Measurements from ENCODE around the gene TUG1. TPM values are rescaled to one million over a fixed set of nuclear protein-coding genes. Genes with fewer than 3 reads are reported as not detected.

Gene TUG1
- total RNA-seq, 2 experiments from 2014 or later = 67.3 to 72.3 TPM

DNA sequence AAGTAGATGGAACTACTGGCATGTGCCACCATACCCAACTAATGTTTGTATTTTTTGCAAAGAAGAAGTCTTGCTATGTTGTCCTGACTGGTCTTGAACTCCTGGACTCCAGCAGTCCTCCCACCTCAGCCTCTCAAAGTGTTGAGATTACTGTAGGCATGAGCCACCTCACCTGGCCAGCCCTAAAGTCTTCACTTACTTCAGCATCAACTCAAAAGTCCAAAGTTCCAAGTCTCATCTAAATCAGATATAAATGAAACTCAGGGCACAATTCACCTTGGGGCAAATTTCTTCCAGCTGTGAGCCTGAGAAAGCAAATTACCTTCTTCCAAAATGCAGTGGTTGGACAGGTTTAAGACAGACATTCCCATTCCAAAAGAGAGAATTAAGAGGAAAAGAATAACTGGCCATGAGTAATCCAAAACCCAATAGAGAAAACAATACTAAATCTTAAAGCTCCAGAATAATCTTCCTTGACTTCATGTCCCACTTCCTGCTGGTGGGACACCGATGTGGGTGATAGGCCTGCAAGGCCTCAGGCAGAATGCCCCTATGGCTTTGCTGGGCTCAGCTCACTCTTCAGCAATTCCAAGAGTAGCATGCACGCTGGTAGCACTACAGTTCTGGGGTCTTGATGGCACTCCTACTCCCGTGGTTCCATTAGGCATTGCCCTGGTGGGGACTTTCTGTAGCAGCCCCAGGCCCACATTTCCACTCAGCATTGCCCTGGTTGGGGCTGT lies 50.3 kb downstream of the TUG1 start:
- ATAC-seq (no peak), DNase-seq (no peak)
- Mint-ChIP-seq H3K27me3 (ENCODE audit: low read depth) (no peaks in the 10 kb centered on the region), H3K4me3 (no peak overlapping the region), H3K9me3 (ENCODE audit: insufficient read depth) (no peaks in the 10 kb centered on the region), H3K4me1 (ENCODE audit: low read depth) (no peaks in the 10 kb centered on the region), H3K36me3 (ENCODE audit: low read depth) (no peaks in the 10 kb centered on the region), H3K27ac (no peak overlapping the region)
- ChIA-PET POLR2A (no interaction called here), CTCF (no interaction called here)

DNA sequence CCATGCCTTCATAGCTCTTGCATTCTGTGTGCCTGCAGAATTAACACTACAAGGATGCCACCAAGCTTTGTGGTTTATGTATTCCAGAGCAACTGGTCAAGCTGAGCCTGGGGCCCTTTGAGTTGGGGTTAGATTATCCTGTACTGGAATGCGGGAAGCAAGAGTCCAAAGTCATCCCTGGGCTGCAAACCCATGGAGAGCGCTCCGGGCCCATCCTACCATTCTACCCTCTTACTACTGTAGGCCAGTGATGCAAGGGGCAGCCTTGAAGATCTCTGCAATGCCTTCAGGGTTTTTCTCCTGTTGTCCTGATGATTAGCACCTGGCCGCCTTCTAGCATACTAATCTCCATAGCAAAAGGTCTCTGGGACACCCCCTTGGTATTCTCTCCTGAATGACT lies 51.3 kb downstream of the TUG1 start:
- Mint-ChIP-seq H3K36me3 (ENCODE audit: low read depth) (no peaks in the 10 kb centered on the region), H3K9me3 (ENCODE audit: insufficient read depth) (no peaks in the 10 kb centered on the region), H3K4me3 (no peak overlapping the region), H3K4me1 (ENCODE audit: low read depth) (no peaks in the 10 kb centered on the region), H3K27me3 (ENCODE audit: low read depth) (no peaks in the 10 kb centered on the region), H3K27ac (no peak overlapping the region)
- DNase-seq (no peak), ATAC-seq (no peak)
- CTCF ChIA-PET = no interaction called here
- POLR2A ChIA-PET = no interaction called here

DNA sequence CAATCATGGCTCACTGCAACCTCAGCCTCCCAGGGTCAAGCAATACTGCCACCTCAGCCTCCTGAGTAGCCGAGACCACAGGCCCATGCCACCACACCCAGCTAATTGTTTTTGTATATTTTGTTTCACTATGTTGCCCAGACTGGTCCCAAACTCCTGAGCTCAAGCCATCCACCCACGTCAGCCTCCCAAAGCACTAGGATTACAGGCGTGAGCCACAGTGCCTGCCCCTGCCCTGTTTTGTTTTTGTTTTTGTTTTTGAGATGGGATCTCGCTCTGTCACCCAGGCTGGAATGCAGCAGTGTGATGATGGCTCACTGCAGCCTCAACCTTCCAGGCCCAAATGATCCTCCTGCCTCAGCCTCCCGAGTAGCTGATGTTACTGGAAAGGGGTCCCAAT lies 53.5 kb downstream of the TUG1 start:
- CTCF ChIA-PET = no interaction called here

More for the DNA sequence above, 53.5 kb downstream of the TUG1 start:
- Mint-ChIP-seq H3K27me3 (ENCODE audit: low read depth) (no peaks in the 10 kb centered on the region), H3K4me1 (ENCODE audit: low read depth) (no peaks in the 10 kb centered on the region), H3K9me3 (ENCODE audit: insufficient read depth) (no peaks in the 10 kb centered on the region), H3K27ac (no peak overlapping the region), H3K36me3 (ENCODE audit: low read depth) (no peaks in the 10 kb centered on the region), H3K4me3 (no peak overlapping the region)
- ATAC-seq (no peak), DNase-seq (no peak)
- POLR2A ChIA-PET = no interaction called here

Other genes with a start within 250 kb of the TUG1 start
- 10 to 100 TPM; 31.3 to 31.5 TPM for gene MORC2, start 491 bp upstream of the TUG1 start, total RNA-seq
- 10 to 100 TPM; 51.0 to 61.7 TPM for gene SMTN, start 112.1 kb downstream of the TUG1 start, total RNA-seq
- gene SELENOM, start 138.3 kb downstream of the TUG1 start, total RNA-seq = under 1 TPM; 0.76 to 0.87 TPM
- gene INPP5J, start 153.7 kb downstream of the TUG1 start, total RNA-seq = not detected
- not detected for gene PLA2G3, start 171.2 kb downstream of the TUG1 start, total RNA-seq
- 10 to 100 TPM; 17.7 to 18.1 TPM for gene RNF185, start 190.9 kb downstream of the TUG1 start, total RNA-seq
- 10 to 100 TPM; 42.7 to 44.3 TPM for gene LIMK2, start 243.0 kb downstream of the TUG1 start, total RNA-seq

Data from activated CD8-positive, alpha-beta T cell treated with anti-CD3 and anti-CD28 coated beads, Interleukin-2, amount 10 ng/mL, durations not matched to agents 7 days and 5 days (primary cell).